HAP-1 (cell line): ENCODE measurements around the gene PLA2G12A.
A peak's percentile ranks its signal among the peaks of the same experiment; 100 is the strongest.
"Not testable (repeated sequence)": the region's sequence is repeated elsewhere in the genome, so short reads cannot be mapped to it uniquely, and the experiment has no call there.

ENCODE experiments used
- DNase-seq, 2 experiments: peaks; one replicate each; pipeline ENCODE4 v3.0.0-alpha.2; 2016 to 2020; ENCODE audit warnings: low spot score in 2 of 2
- H3K27me3 ChIP-seq: fragments of 250-450 bp; sonication (Bioruptor Pico); 2 replicates; pipeline ENCODE4 v1.5.1; 2020; ENCODE audit warnings: low read depth, mild to moderate bottlenecking, moderate library complexity
- H3K36me3 ChIP-seq: fragments of 250-450 bp; sonication (Bioruptor Pico); replicated peaks from 2 replicates; pipeline ENCODE4 v1.5.1; 2020; ENCODE audit warnings: mild to moderate bottlenecking
- H3K4me1 ChIP-seq: fragments of 250-450 bp; sonication (Bioruptor Pico); 2 replicates; pipeline ENCODE4 v1.5.1; 2020; ENCODE audit warnings: mild to moderate bottlenecking
- H3K4me3 ChIP-seq: fragments of 250-450 bp; sonication (Bioruptor Pico); 2 replicates; pipeline ENCODE4 v1.5.1; 2020; ENCODE audit warnings: mild to moderate bottlenecking, moderate library complexity
- H3K9me3 ChIP-seq: fragments of 250-450 bp; sonication (Bioruptor Pico); 2 replicates; pipeline ENCODE4 v1.5.1; 2020; ENCODE audit warnings: mild to moderate bottlenecking, moderate library complexity
- in situ Hi-C: fragments of 300-500 bp; cut with MboI; formaldehyde crosslinking; loops from 3 replicates; pipeline ENCODE4 v1.14.3; 2020; ENCODE audit warnings: low sequenced_read_pairs, inconsistent platforms, mixed read lengths

Gene PLA2G12A

DNA sequence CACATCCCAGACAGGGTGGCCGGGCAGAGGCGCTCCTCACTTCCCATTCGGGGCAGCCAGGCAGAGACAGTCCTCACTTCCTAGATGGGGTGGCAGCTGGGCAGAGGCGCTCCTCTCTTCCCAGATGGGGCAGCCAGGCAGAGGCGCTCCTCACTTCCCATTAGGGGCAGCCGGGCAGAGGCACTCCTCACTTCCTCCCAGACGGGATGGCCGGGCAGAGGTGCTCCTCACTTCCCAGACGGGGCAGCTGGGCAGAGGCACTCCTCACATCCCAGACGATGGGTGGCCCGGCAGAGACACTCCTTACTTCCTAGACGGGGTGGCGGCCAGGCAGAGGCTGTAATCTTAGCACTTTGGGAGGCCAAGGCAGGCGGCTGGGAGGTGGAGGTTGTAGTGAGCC is 50.9 kb downstream of the PLA2G12A start:
- H3K4me3 ChIP-seq, H3K27me3 ChIP-seq, DNase-seq: not testable (repeated sequence)

DNA sequence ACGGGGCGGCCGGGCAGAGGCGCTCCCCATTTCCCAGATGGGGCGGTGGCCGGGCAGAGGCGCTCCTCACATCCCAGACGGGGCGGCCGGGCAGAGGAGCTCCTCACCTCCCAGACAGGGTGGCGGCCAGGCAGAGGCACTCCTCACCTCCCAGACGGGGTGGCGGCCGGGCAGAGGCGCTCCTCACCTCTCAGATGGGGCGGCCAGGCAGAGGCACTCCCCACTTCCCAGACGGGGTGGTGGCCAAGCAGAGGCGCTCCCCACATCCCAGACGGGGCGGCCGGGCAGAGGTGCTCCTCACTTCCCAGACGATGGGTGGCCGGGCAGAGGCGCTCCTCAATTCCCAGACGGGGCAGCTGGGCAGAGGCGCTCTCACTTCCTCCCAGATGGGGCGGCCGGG is 51.4 kb downstream of the PLA2G12A start:
- peaks cover 13% of the 10 kb centered on the region for H3K4me1 ChIP-seq
- H3K36me3 ChIP-seq, H3K4me3 ChIP-seq, H3K9me3 ChIP-seq, DNase-seq, in situ Hi-C loops, H3K27me3 ChIP-seq: not testable (repeated sequence)

More for the DNA sequence above, 50.9 kb downstream of the PLA2G12A start:
- H3K9me3 ChIP-seq, in situ Hi-C loops, H3K36me3 ChIP-seq: not testable (repeated sequence)
- H3K4me1 ChIP-seq = peaks cover 14% of the 10 kb centered on the region

DNA sequence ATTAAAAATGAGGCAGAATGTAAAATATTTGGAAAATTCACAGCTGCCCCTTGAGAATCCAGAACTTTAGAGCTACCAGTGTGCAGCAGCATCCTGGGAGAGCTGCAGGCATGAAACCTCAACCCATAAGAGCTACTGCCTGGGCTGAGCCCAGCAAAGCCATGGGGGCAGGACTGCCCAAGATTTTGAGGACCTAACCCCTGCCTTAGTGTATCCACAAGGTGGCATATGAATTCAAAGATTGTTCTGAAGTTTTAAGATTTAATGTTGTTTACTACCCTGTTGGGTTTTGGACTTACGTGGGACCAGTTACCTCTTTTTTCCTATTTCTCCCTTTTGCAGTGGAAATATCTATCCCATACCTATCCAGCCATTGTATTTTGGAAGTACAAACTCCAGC is 53.0 kb downstream of the PLA2G12A start:
- H3K36me3 ChIP-seq = no peaks in the 10 kb centered on the region
- H3K4me3 ChIP-seq = no peak overlapping the region
- H3K9me3 ChIP-seq = peaks cover 5% of the 10 kb centered on the region
- in situ Hi-C loops = no loop called here
- DNase-seq = no peak
- H3K4me1 ChIP-seq = no peaks in the 10 kb centered on the region
- no peaks in the 10 kb centered on the region for H3K27me3 ChIP-seq

DNA sequence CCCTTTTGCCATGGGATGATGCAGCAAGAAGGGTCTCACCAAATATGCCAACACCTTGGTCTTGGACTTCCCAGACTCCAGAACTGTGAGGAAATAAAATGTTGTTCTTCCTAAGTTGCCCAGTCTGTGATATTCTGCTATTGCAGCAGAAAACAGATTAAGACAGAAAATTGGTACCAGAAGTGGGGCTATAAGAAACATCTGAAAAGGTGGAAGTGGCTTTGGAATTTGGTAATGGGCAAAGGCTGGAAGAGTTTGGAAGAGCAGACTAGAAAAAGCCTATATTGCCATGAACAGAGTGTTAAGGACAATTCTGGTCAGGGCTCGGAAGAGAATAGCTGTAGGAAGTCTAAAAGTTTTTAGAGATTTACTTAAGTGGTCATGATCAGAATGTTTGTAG is 54.0 kb downstream of the PLA2G12A start:
- in situ Hi-C loops = no loop called here
- Histone ChIP-seq H3K36me3 (no peaks in the 10 kb centered on the region), H3K4me1 (no peaks in the 10 kb centered on the region), H3K9me3 (peaks cover 5% of the 10 kb centered on the region), H3K27me3 (no peaks in the 10 kb centered on the region), H3K4me3 (no peak overlapping the region)
- no peak for DNase-seq

DNA sequence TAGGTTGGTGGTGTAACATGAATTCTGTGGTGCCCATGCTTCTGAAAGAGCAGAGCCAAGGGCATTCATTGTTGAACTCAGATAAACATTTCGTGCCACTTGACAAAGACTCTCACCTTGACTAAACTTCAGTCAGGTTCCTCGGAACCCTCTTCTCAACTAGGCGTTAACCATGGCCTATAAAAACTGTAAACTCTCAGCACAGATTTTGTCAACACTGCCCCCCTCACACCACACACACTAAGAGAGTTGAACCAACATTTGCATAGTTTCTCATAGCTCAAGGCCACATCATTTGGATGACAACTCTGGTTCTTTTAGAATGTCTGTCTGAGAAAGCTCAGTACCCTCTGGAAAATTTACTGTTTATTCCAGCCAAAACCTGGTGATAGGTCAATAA is 54.7 kb downstream of the PLA2G12A start:
- Histone ChIP-seq H3K9me3 (peaks cover 5% of the 10 kb centered on the region), H3K27me3 (no peaks in the 10 kb centered on the region), H3K4me3 (no peak overlapping the region), H3K4me1 (no peaks in the 10 kb centered on the region), H3K36me3 (no peaks in the 10 kb centered on the region)
- in situ Hi-C loops = no loop called here
- DNase-seq = no peak

DNA sequence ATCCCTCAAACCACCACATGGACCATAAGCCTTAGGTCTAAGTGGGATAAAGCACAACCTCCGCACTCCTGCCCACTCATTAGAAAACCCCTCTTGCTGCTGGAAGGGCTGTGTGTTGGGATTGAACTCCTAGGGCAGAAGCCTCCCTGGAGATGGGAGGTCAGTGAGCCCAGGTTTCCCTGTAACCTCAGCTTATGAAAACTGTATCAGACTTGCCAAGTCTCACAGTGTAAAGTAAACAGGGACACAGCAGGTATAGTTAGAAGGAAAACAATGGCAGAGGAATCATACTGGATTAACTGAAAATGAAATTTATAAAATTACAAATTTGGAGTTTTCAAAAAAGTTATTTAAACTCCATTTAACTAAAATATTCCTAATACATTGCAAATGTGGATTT is 56.6 kb downstream of the PLA2G12A start:
- no peaks in the 10 kb centered on the region for H3K27me3 ChIP-seq
- no peak for DNase-seq
- H3K9me3 ChIP-seq = 0 out of 2 replicates have a peak, but pooled peaks cover 3% of the 10 kb centered on the region
- no peaks in the 10 kb centered on the region for H3K36me3 ChIP-seq
- in situ Hi-C loops = no loop called here
- no peak overlapping the region for H3K4me3 ChIP-seq
- no peaks in the 10 kb centered on the region for H3K4me1 ChIP-seq

DNA sequence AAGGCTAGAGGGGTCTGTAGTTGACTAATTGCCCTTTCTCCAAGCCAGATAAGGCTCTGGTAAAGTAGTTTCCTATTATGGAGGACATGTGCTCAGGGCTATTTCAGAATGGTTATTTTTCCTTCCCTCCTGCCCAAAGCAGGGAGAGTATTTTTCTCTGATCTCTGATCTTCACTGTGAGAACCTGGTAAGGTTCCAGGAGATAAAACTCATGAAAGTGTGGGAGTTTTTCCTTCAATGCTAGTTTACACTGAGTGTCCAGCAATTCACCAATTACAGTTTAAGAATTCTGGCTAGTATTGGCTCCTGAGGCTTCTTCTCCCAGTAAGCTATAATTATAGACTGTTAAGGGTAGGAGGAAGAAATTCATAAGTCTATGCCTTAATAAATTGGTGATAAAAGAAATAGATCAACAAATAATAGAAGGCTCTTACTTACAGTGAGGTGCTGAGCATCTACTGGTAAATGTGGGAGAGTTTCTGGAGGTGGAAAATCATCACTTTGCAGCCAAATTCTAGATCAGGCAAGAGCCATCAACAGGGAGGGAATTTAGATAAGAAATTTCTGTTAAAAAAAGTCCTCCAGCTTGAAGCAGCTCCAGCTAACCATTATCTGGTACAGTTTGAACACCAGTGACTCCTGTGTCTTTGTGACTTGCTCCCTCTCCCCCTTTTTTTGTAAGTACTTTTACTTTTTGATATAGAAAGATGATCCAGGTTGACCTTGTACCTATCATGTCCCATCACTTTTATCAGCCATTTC is 57.5 kb downstream of the PLA2G12A start:
- Histone ChIP-seq H3K4me3 (no peak overlapping the region), H3K9me3 (0 out of 2 replicates have a peak, but pooled peaks cover under 1% of the 10 kb centered on the region), H3K36me3 (no peaks in the 10 kb centered on the region), H3K4me1 (no peaks in the 10 kb centered on the region), H3K27me3 (no peaks in the 10 kb centered on the region)
- DNase-seq = no peak
- in situ Hi-C loops = no loop called here

DNA sequence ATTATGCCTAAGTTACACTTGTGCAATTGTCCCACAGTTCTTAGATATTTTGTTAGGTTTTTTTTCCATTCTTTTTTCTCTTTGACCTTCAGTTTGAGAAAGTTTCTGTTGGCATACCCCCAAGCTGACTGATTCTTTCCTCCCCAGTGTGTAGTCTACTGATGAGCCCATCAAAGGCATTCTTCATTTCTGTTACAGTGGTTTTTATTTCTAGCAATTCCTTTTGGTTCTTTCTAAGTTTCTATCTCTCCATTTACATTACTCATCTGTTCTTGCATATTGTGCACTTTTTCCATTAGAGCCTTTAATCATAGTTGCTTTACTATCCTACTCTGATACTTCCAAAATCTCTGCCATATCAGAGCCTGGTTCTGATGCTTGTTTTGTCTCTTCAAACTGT is 58.5 kb downstream of the PLA2G12A start:
- Histone ChIP-seq H3K36me3 (no peaks in the 10 kb centered on the region), H3K4me3 (no peak overlapping the region), H3K9me3 (no peaks in the 10 kb centered on the region), H3K27me3 (no peaks in the 10 kb centered on the region), H3K4me1 (no peaks in the 10 kb centered on the region)
- in situ Hi-C loops = no loop called here
- no peak for DNase-seq

DNA sequence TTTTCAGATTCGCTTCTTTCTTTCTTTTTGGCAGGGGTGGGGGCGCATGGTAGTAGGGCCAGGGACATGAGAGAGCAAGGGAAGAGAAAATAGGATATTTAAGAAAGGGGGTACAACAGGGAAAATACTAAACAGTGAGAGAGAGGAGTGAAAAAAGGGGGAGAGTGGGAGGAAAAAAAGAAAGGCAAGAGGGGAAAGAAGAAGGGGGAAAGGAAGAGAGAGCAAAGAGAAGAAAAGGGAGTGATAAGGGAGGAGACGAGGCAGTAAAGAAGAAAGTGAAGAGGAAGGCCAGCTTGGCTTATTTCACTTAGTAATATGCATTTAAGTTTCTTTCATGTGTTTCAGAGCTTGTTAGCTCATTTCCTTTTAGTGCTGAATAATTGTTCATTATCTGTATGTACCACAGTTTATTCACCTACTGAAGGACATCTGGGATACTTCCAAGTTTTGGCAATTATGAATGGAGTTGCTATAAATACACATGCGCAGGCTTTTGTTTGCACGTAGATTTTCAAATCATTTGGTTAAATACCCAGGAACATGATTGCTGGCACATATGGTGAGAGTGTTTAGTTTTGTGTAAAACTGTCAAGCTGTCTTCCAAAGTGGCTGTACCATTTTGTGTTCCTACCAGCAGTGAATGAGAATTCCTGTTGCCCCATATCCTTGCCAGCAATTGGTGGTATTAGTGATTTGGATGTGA is 63.9 kb downstream of the PLA2G12A start:
- H3K4me3 ChIP-seq = no peak overlapping the region
- DNase-seq = no peak
- H3K36me3 ChIP-seq = no peaks in the 10 kb centered on the region
- peaks cover 15% of the 10 kb centered on the region for H3K4me1 ChIP-seq
- no peaks in the 10 kb centered on the region for H3K9me3 ChIP-seq
- no peaks in the 10 kb centered on the region for H3K27me3 ChIP-seq
- in situ Hi-C loops = no loop called here

DNA sequence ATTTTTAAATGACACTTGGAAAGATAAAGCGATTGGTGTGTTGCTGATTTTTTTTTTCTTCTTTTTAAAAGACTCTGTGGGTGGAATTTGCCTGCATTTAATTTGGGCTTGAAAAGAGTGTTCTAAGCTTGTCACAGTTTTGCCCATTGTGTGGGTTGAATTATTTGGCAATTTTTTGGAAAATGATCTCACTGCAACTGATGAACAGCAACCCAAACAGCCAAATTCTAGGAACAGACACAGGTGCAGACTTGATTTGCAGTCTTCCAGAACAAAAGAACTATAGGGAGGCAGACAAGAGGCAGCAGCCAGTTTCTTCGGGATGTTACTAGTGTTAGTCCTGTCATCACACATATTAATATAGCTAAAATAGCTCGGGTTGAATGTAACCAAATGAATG is 67.1 kb downstream of the PLA2G12A start:
- H3K9me3 ChIP-seq = no peaks in the 10 kb centered on the region
- peaks cover 25% of the 10 kb centered on the region for H3K4me1 ChIP-seq
- in situ Hi-C loops = no loop called here
- H3K36me3 ChIP-seq = no peaks in the 10 kb centered on the region
- H3K27me3 ChIP-seq = no peaks in the 10 kb centered on the region
- H3K4me3 ChIP-seq = no peak overlapping the region
- DNase-seq = peak; percentile 25 to 72

DNA sequence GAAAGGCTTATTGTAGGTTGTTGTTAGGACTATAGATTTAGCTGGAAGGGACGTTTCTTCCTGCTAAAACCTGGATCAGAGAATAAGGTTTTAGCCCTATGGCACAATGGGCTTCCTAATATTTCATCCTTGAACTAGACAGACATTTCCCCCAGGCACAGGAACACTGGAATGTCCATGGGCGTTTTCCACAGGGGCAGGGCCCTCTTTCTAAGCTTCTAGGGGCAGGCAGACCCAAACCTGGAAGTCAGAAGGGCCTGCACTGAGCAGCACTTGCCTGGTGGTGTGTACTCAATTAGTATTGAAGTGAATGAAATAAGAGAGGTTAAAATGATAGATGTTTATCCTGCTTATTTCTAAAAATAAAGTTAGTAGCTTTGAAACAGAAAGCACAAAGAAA is 67.8 kb downstream of the PLA2G12A start:
- H3K36me3 ChIP-seq = no peaks in the 10 kb centered on the region
- DNase-seq = peak; percentile 45 to 63
- no peak overlapping the region for H3K4me3 ChIP-seq
- no peaks in the 10 kb centered on the region for H3K9me3 ChIP-seq
- peaks cover 25% of the 10 kb centered on the region for H3K4me1 ChIP-seq
- no peaks in the 10 kb centered on the region for H3K27me3 ChIP-seq
- in situ Hi-C loops = no loop called here
